ENCODE data around the gene DPP6.

DPP6 gene

DNA sequence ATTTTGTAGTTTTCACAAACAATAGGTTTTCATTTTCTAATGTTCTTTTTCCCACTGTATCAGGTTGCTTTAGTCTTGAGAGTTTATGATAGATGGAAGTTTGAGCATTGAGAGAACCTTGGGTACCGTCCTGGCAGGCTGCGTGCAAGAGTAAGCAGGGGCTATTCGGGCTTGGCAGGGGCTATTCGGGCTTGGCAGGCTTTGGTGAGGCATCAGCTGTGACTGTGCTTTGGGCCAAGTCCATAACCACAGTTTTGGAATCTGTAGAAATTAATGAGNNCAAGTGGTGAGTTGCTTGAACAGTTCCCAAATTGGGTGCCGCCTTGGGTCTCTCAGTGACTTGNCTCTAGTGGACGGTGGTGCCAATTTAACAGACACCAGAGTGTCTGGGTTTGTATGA, 526.1 kb downstream of the DPP6 start:
- H3K27me3 ChIP-seq (ENCODE audit: insufficient read depth, poor library complexity, severe bottlenecking) = no peaks in the 10 kb centered on the region
- DNase-seq (ENCODE audit: low spot score) (no peak), ATAC-seq (ENCODE audit: low read depth) (no peak)
- no peak overlapping the region for H3K4me3 ChIP-seq (ENCODE audit: severe bottlenecking)
- TF ChIP-seq, protein P1, sequence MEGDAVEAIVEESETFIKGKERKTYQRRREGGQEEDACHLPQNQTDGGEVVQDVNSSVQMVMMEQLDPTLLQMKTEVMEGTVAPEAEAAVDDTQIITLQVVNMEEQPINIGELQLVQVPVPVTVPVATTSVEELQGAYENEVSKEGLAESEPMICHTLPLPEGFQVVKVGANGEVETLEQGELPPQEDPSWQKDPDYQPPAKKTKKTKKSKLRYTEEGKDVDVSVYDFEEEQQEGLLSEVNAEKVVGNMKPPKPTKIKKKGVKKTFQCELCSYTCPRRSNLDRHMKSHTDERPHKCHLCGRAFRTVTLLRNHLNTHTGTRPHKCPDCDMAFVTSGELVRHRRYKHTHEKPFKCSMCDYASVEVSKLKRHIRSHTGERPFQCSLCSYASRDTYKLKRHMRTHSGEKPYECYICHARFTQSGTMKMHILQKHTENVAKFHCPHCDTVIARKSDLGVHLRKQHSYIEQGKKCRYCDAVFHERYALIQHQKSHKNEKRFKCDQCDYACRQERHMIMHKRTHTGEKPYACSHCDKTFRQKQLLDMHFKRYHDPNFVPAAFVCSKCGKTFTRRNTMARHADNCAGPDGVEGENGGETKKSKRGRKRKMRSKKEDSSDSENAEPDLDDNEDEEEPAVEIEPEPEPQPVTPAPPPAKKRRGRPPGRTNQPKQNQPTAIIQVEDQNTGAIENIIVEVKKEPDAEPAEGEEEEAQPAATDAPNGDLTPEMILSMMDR (IDR thresholded peaks at IDR 0.05; ENCODE audit: poor library complexity, severe bottlenecking) = no peak
- no peaks in the 10 kb centered on the region for H3K4me1 ChIP-seq (ENCODE audit: insufficient read depth, poor library complexity, severe bottlenecking)
- no peaks in the 10 kb centered on the region for H3K9me3 ChIP-seq (ENCODE audit: severe bottlenecking)
- no peaks in the 10 kb centered on the region for H3K36me3 ChIP-seq (ENCODE audit: low read depth)
- H3K27ac ChIP-seq (ENCODE audit: poor library complexity, severe bottlenecking) = no peak overlapping the region

DNA sequence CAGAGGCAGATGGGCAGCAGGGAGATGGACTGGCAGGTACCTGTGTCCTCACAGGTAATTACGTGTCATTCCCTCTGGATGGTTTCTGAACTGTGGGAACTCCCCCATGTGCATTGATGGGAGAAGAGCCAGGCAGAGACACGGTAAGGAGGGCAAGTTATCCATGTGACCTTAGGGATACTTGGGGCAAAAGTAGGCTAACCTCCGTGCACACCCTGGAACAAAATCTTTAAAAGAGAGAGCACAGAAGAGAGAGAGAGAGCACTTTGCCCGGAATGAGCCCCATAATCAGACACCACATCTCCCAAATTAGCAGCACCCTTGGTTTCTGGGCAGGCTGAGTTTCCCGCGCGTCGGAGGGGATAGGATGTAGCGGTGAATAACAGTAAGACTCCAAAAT, 527.5 kb downstream of the DPP6 start:
- DNase-seq (ENCODE audit: low spot score) (no peak), ATAC-seq (ENCODE audit: low read depth) (no peak)
- no peaks in the 10 kb centered on the region for H3K9me3 ChIP-seq (ENCODE audit: severe bottlenecking)
- H3K36me3 ChIP-seq (ENCODE audit: low read depth) = no peaks in the 10 kb centered on the region
- H3K27me3 ChIP-seq (ENCODE audit: insufficient read depth, poor library complexity, severe bottlenecking) = no peaks in the 10 kb centered on the region
- H3K27ac ChIP-seq (ENCODE audit: poor library complexity, severe bottlenecking) = no peak overlapping the region
- H3K4me3 ChIP-seq (ENCODE audit: severe bottlenecking) = no peak overlapping the region
- H3K4me1 ChIP-seq (ENCODE audit: insufficient read depth, poor library complexity, severe bottlenecking) = no peaks in the 10 kb centered on the region
- TF ChIP-seq, protein P1 (IDR thresholded peaks at IDR 0.05; ENCODE audit: poor library complexity, severe bottlenecking) = no peak

DNA sequence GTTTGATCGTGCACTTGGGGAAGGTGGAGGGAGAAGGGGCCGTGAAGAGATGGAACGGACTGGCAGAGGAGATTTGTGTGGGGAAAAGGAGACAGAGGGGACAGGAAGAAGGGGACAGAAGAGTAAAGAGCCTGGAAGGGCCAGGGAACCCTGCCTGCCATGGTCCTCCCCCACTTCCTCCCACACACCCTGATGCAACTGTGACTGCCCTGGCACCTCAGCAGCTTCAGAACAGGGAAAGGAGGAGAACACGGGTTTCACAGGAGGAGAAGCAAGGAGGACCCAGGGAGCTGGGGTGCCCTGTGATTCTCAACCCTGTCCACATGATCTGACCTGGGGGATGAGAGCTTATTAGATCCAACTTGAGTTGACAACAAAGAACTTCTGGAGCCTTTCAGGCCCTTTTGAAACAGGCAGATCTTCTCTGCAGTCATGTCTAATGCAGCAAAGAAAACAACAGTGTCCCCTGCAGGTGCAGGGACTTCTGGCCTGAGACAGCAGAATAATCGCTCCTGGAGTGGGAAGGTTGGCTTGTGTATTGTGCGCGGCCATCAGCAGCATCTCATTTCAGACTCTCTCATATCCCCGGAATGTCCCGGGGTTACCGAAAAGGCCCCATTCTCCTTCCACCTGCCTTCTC, 529.2 kb downstream of the DPP6 start:
- Histone ChIP-seq H3K27me3 (ENCODE audit: insufficient read depth, poor library complexity, severe bottlenecking) (no peaks in the 10 kb centered on the region), H3K4me3 (ENCODE audit: severe bottlenecking) (no peak overlapping the region), H3K36me3 (ENCODE audit: low read depth) (no peaks in the 10 kb centered on the region), H3K4me1 (ENCODE audit: insufficient read depth, poor library complexity, severe bottlenecking) (no peaks in the 10 kb centered on the region), H3K9me3 (ENCODE audit: severe bottlenecking) (no peaks in the 10 kb centered on the region), H3K27ac (ENCODE audit: poor library complexity, severe bottlenecking) (no peak overlapping the region)
- no peak for ATAC-seq (ENCODE audit: low read depth)
- no peak for DNase-seq (ENCODE audit: low spot score)
- TF ChIP-seq, protein P1 (IDR thresholded peaks at IDR 0.05; ENCODE audit: poor library complexity, severe bottlenecking) = no peak

DNA sequence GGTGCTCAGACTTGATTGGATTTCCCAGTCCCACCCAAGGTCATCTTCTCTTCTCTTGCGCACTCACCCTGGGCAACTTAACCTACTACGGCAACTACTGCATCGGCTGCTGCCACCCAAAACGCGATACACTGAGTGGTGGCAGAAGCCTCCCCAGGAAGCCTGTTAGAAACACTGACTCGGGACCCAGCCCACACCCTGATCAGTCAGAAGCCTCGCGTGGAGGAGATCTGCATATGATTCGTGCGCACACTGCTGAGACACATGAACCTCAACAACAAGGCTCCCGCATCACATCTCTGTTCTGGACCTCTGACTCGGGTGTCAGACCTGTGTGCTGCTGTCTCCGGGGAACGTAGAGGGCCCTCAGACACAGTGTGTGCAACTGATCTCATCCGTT, 531.3 kb downstream of the DPP6 start:
- ATAC-seq (ENCODE audit: low read depth) (no peak), DNase-seq (ENCODE audit: low spot score) (no peak)
- H3K9me3 ChIP-seq (ENCODE audit: severe bottlenecking) = no peaks in the 10 kb centered on the region
- no peaks in the 10 kb centered on the region for H3K27me3 ChIP-seq (ENCODE audit: insufficient read depth, poor library complexity, severe bottlenecking)
- H3K36me3 ChIP-seq (ENCODE audit: low read depth) = no peaks in the 10 kb centered on the region
- TF ChIP-seq, protein P1 (IDR thresholded peaks at IDR 0.05; ENCODE audit: poor library complexity, severe bottlenecking) = no peak
- no peaks in the 10 kb centered on the region for H3K4me1 ChIP-seq (ENCODE audit: insufficient read depth, poor library complexity, severe bottlenecking)
- H3K27ac ChIP-seq (ENCODE audit: poor library complexity, severe bottlenecking) = no peak overlapping the region
- no peak overlapping the region for H3K4me3 ChIP-seq (ENCODE audit: severe bottlenecking)

Data from RWPE2 (cell line).